Prostate gland (tissue), 2 donors: Measurements from ENCODE around the gene BCAS3.

Experiments
- CTCF ChIP-seq, 4 experiments: fragments of 200-600 bp in 2 of 4; fragments of 450-650 bp in 2 of 4; sonication (generic) in 2 of 4; IDR thresholded peaks; 1 replicate in 3 of 4; 2 replicates in 1 of 4; pipeline ENCODE4 v1.5.1; 2016 to 2019; ENCODE audit warnings: antibody characterized with exemption in 4 of 4, mild to moderate bottlenecking in 2 of 4, moderate library complexity in 2 of 4
- POLR2A ChIP-seq: fragments of 450-650 bp; IDR thresholded peaks from one replicate; pipeline ENCODE4 v1.6.1; 2016; ENCODE audit warnings: antibody characterized with exemption, mild to moderate bottlenecking
- POLR2AphosphoS5 ChIP-seq: sonication (generic); formaldehyde crosslinking; IDR thresholded peaks from one replicate; pipeline ENCODE4 v1.6.1; 2017; ENCODE audit warnings: antibody characterized with exemption

- no peak for TF ChIP-seq CTCF (IDR thresholded peaks at IDR 0.05)
- no peak for TF ChIP-seq POLR2A
- no peak for TF ChIP-seq POLR2AphosphoS5
Measured at GRCh38 chr17:60769327-60769726, 91.7 kb downstream of the BCAS3 start.
